ENCODE measurements around the gene GASK1A. TPM values are rescaled to one million over a fixed set of nuclear protein-coding genes. Genes with fewer than 3 reads are reported as not detected.

Gene GASK1A
- total RNA-seq, 1 experiment from 2014 or later: 1.4 TPM

DNA sequence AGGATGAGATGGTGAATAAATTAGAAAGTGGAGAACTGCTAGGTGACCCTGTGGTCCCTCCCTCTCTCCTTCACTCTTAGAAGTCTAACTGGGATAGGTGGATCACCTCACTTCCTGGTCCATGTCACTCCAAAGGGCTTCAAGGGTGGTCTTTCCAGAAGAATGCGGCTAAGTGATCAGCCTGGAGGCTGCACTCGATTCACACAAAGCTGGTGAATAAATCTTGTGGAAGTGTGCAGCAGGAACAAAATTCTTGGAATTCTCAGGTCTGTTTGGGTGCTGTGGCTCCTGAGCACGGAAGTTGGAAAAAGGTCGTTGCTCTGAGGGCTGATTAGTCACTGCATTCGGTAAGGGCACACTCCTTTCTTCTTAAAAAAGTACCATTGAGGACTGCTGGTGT, 46.3 kb downstream of the GASK1A start:
- TF ChIP-seq CTCF (conservative IDR thresholded peaks at IDR 0.05; ENCODE audit: low read depth, low read length) (no peak), EZH2 (IDR thresholded peaks at IDR 0.05; ENCODE audit: borderline replicate concordance, low read depth, low read length, poor library complexity, severe bottlenecking) (no peak)
- H3K4me3 ChIP-seq (ENCODE audit: low read depth, low read length, poor library complexity, severe bottlenecking): no peak overlapping the region
- POLR2A ChIA-PET (ENCODE audit: low non-redundant PET): no interaction called here
- intact Hi-C loops (cut with micrococcal nuclease; ENCODE audit: unreplicated experiment): no loop called here
- H3K27ac ChIP-seq (ENCODE audit: low read depth, low read length, poor library complexity, severe bottlenecking): no peak overlapping the region
- no peaks in the 10 kb centered on the region for H3K36me3 ChIP-seq (ENCODE audit: insufficient read depth, low read length, poor library complexity, severe bottlenecking)
- DNase-seq (ENCODE audit: low spot score): no peak
- H3K4me1 ChIP-seq (ENCODE audit: insufficient read depth, low read length, poor library complexity, severe bottlenecking): no peaks in the 10 kb centered on the region
- no TSS peak for BruUV-seq (replicated peaks)
- H3K9me3 ChIP-seq (ENCODE audit: low read depth, low read length, poor library complexity, severe bottlenecking): no peaks in the 10 kb centered on the region
- H3K27me3 ChIP-seq (replicated peaks; ENCODE audit: insufficient read depth, low read depth, low read length, poor library complexity): no peaks in the 10 kb centered on the region
- CTCF ChIA-PET: no interaction called here

DNA sequence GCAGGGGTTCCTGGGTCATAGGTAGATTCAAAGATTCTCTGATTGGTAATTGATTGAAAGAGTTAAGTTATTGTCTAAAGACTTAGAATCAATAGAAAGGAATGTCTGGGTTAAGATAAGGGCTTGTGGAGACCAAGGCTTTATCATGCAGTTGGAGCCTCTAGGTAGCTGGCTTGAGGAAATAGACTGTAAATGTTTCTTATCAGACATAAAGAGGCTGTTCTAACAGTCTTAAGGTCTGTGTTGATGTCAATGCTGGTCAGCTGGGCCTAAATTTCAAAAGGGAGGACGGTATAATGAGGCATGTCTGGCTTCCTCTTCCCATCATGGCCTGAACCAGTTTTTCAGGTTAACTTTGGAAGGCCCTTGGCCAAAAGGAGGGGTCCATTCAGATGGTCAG, 48.9 kb downstream of the GASK1A start:
- CTCF ChIA-PET: no interaction called here
- TF ChIP-seq CTCF (conservative IDR thresholded peaks at IDR 0.05; ENCODE audit: low read depth, low read length) (no peak), EZH2 (IDR thresholded peaks at IDR 0.05; ENCODE audit: borderline replicate concordance, low read depth, low read length, poor library complexity, severe bottlenecking) (no peak)
- no peak overlapping the region for H3K4me3 ChIP-seq (ENCODE audit: low read depth, low read length, poor library complexity, severe bottlenecking)
- intact Hi-C loops (cut with micrococcal nuclease; ENCODE audit: unreplicated experiment): no loop called here
- POLR2A ChIA-PET (ENCODE audit: low non-redundant PET): no interaction called here
- no TSS peak for BruUV-seq (replicated peaks)
- H3K4me1 ChIP-seq (ENCODE audit: insufficient read depth, low read length, poor library complexity, severe bottlenecking): no peaks in the 10 kb centered on the region
- no peaks in the 10 kb centered on the region for H3K9me3 ChIP-seq (ENCODE audit: low read depth, low read length, poor library complexity, severe bottlenecking)
- H3K27ac ChIP-seq (ENCODE audit: low read depth, low read length, poor library complexity, severe bottlenecking): no peak overlapping the region
- DNase-seq (ENCODE audit: low spot score): no peak
- H3K27me3 ChIP-seq (replicated peaks; ENCODE audit: insufficient read depth, low read depth, low read length, poor library complexity): no peaks in the 10 kb centered on the region
- no peaks in the 10 kb centered on the region for H3K36me3 ChIP-seq (ENCODE audit: insufficient read depth, low read length, poor library complexity, severe bottlenecking)

DNA sequence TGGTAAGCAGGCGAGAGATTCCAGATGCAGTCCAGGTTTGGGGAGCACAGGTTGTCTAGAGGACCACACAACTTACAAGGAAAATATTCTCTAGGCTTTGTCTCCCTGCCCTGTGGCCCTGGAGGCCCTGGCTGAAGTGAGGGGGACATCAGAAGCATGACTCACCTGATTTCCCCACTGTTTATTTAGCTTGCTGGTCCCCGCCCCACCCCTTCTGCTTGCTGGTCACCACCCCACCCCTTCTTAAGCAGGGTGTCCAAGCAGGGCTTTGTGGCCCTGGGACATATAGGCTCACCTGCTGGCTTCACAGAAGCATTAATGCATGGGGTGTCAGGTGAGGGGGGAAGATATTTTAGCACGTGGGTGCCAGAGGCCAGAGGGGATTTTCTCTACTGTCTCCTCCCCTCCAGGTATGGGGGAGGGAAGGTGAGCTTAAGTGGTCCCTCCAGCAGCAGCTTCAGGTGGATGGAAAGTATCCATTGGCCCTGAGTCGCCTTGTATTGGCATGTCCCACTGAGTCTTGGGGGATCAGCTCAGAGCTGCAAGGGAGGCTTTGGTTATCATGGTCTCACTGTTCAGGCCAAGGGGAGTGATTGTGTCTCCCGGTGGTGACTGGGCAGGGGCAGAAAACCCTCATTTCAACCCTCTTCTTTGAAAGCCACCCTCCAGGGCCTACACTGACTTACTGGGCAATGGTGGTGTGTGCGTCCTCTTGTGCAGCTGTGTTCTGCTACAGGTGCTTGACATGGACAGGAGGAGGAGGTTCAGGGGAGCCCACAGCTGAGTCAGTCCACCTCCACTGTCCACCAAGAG, 49.8 kb downstream of the GASK1A start:
- POLR2A ChIA-PET (ENCODE audit: low non-redundant PET): no interaction called here
- TF ChIP-seq CTCF (conservative IDR thresholded peaks at IDR 0.05; ENCODE audit: low read depth, low read length): no peak
- TF ChIP-seq EZH2 (IDR thresholded peaks at IDR 0.05; ENCODE audit: borderline replicate concordance, low read depth, low read length, poor library complexity, severe bottlenecking): no peak
- Histone ChIP-seq H3K27me3 (replicated peaks; ENCODE audit: insufficient read depth, low read depth, low read length, poor library complexity) (no peaks in the 10 kb centered on the region), H3K36me3 (ENCODE audit: insufficient read depth, low read length, poor library complexity, severe bottlenecking) (no peaks in the 10 kb centered on the region), H3K4me1 (ENCODE audit: insufficient read depth, low read length, poor library complexity, severe bottlenecking) (no peaks in the 10 kb centered on the region), H3K27ac (ENCODE audit: low read depth, low read length, poor library complexity, severe bottlenecking) (no peak overlapping the region), H3K4me3 (ENCODE audit: low read depth, low read length, poor library complexity, severe bottlenecking) (no peak overlapping the region), H3K9me3 (ENCODE audit: low read depth, low read length, poor library complexity, severe bottlenecking) (no peaks in the 10 kb centered on the region)
- intact Hi-C loops (cut with micrococcal nuclease; ENCODE audit: unreplicated experiment): no loop called here
- no TSS peak for BruUV-seq (replicated peaks)
- CTCF ChIA-PET: no interaction called here
- no peak for DNase-seq (ENCODE audit: low spot score)

Data from A673 (cell line).